ENCODE data around the gene SLC25A20. TPM values are rescaled to one million over a fixed set of nuclear protein-coding genes. Genes with fewer than 3 reads are reported as not detected.

SLC25A20 gene, protein sequence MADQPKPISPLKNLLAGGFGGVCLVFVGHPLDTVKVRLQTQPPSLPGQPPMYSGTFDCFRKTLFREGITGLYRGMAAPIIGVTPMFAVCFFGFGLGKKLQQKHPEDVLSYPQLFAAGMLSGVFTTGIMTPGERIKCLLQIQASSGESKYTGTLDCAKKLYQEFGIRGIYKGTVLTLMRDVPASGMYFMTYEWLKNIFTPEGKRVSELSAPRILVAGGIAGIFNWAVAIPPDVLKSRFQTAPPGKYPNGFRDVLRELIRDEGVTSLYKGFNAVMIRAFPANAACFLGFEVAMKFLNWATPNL
- 23.8 and 34.0 TPM in 2 replicates for total RNA-seq

DNA sequence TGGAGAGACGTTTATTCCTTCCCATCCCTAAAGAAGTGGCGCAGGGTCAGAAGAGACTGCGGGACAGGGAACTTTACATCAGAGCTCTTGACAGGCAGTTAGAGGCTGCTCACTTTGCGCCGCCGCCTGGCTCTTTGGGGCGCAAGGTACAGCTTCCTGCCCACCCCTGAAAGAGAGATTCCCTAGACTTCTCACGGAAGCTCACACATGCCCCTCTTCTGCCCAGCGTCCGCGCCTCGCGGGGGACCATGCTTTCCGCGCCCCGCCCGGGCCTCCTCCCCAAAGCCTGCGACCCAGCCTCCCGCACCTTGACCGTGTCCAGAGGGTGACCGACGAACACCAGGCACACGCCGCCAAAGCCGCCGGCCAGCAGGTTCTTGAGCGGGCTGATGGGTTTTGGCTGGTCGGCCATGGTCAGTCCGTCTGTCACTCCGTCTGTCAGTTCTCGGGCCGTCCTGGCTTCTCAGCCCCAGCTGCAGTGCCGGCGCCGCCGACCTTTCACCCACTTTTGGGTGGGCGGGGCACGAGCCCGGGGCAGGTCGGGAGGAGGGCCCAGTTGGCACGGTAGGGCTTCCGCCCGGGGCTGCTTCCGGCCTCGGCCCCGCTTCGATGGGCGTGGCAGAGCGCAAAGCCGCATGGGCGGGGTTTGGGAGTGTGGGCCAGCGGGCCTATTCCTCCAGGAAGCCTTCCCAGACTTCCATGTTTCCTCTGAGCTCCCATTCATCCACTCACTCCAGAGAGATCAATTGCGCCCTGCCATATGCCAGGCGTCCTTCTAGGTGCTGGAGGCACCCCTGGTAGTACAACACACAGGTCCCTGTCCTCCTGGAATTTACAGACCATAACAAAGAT lies at the start of gene SLC25A20:
Gene SLC25A20, minus strand, starts transcription at position 500 of the 852 bp plus-strand sequence. Its CDS starts 88 bp downstream, at position 412.

GRCh38 chr3:48918388-48919214 lies 19.9 kb upstream of the SLC25A20 start, which contains the start of gene ARIH2:
Gene ARIH2, plus strand, starts transcription at chr3:48918842. Its CDS starts 8,717 bp downstream, at chr3:48927559.

GRCh38 chr3:48847504-48848423 lies 50.9 kb downstream of the SLC25A20 start, which contains the start of gene PRKAR2A:
Gene PRKAR2A, minus strand, starts transcription at chr3:48847874. Its CDS starts 278 bp downstream, at chr3:48847596.

Other genes starting within 250 kb of the SLC25A20 start
- 1.9 and 2.5 TPM in 2 replicates for gene CELSR3, start 236.0 kb downstream of the SLC25A20 start, total RNA-seq
- gene NCKIPSD, start 213.0 kb downstream of the SLC25A20 start, total RNA-seq, result 28.0 and 37.7 TPM in 2 replicates
- 46.0 and 54.9 TPM in 2 replicates for gene IP6K2, start 181.7 kb downstream of the SLC25A20 start, total RNA-seq
- 25.3 and 33.5 TPM in 2 replicates for gene PRKAR2A, start 51.0 kb downstream of the SLC25A20 start, total RNA-seq
- gene ARIH2, start 20.0 kb upstream of the SLC25A20 start, total RNA-seq, result 33.2 and 77.3 TPM in 2 replicates
- 22.6 and 26.2 TPM in 2 replicates for gene P4HTM, start 91.4 kb upstream of the SLC25A20 start, total RNA-seq
- gene WDR6, start 108.5 kb upstream of the SLC25A20 start, total RNA-seq, result 63.9 and 67.6 TPM in 2 replicates
- 35.2 and 41.3 TPM in 2 replicates for gene DALRD3, start 119.7 kb upstream of the SLC25A20 start, total RNA-seq
- gene NDUFAF3, start 123.2 kb upstream of the SLC25A20 start, total RNA-seq, result 125 and 151 TPM in 2 replicates
- gene IMPDH2, start 130.5 kb upstream of the SLC25A20 start, total RNA-seq, result 205 and 213 TPM in 2 replicates
- 50.5 and 71.3 TPM in 2 replicates for gene QRICH1, start 195.2 kb upstream of the SLC25A20 start, total RNA-seq
- 270 and 287 TPM in 2 replicates for gene QARS1, start 205.9 kb upstream of the SLC25A20 start, total RNA-seq
- gene USP19, start 221.9 kb upstream of the SLC25A20 start, total RNA-seq, result 33.8 and 55.2 TPM in 2 replicates
- 356 and 396 TPM in 2 replicates for gene LAMB2, start 234.2 kb upstream of the SLC25A20 start, total RNA-seq

All from cardiac atrium fibroblast (primary cell).